Adrenal gland (tissue), 12 donors: ENCODE results near the gene NCAPG2. TPM values are rescaled to one million over a fixed set of nuclear protein-coding genes. Genes with fewer than 3 reads are reported as not detected.

Source experiments
- DNase-seq, 7 donors: peaks; one replicate each; pipeline ENCODE4 v3.0.0-alpha.2; 2019 to 2020
- H3K27ac ChIP-seq, 5 donors: fragments of 200-600 bp; sonication (generic) in 4 of 5; 1 replicate in 3 of 5; 2 replicates in 2 of 5; pipeline versions ENCODE4 v1.5.1 to v1.8.0; 2016 to 2020; ENCODE audit warnings: mild to moderate bottlenecking in 1 of 5
- H3K27me3 ChIP-seq: fragments of 200-600 bp; 2 replicates; pipeline ENCODE4 v1.8.0; 2021
- H3K36me3 ChIP-seq, 2 donors: fragments of 200-600 bp; replicated peaks in 1 of 2; 1 replicate in 1 of 2; 2 replicates in 1 of 2; pipeline versions ENCODE4 v1.5.1 to v1.8.0; 2018 to 2022
- H3K4me1 ChIP-seq, 2 donors: fragments of 200-600 bp; replicated peaks in 1 of 2; 1 replicate in 1 of 2; 2 replicates in 1 of 2; pipeline versions ENCODE4 v1.5.1 to v1.8.0; 2018 to 2021
- H3K4me3 ChIP-seq, 4 donors: fragments of 200-600 bp; sonication (generic) in 3 of 4; one replicate each; pipeline ENCODE4 v1.5.1; 2016 to 2018
- H3K9me3 ChIP-seq, 3 donors: fragments of 200-600 bp; sonication (generic) in 1 of 3; replicated peaks in 1 of 3; 1 replicate in 2 of 3; 2 replicates in 1 of 3; pipeline versions ENCODE4 v1.5.1 to v1.8.0; 2016 to 2021
- CTCF ChIP-seq, 6 experiments: fragments of 450-650 bp in 4 of 6; fragments of 200-600 bp in 2 of 6; sonication (generic) in 1 of 6; IDR thresholded peaks; 1 replicate in 5 of 6; 2 replicates in 1 of 6; pipeline versions ENCODE4 v1.5.1 to v1.8.0; 2016 to 2021; ENCODE audit warnings: antibody characterized with exemption in 6 of 6, mild to moderate bottlenecking in 2 of 6, moderate library complexity in 1 of 6
- POLR2A ChIP-seq, 2 donors: fragments of 450-650 bp; IDR thresholded peaks; one replicate each; pipeline ENCODE4 v1.6.1; 2017; ENCODE audit warnings: antibody characterized with exemption in 2 of 2, mild to moderate bottlenecking in 2 of 2, moderate library complexity in 1 of 2
- WGBS, 4 donors: extraction: QIAGEN DNeasy Blood & Tissue Kit in 2 of 4; methylation state at CpG; one replicate each; pipeline versions ENCODE4 v1.1.5 to v1.1.7; 2013 to 2017; 5-methylcytosine and 5-hydroxymethylcytosine counted together
- intact Hi-C, 2 donors: fragments of 100-400 bp; cut with DNase I; formaldehyde crosslinking; loops; one replicate each; pipeline versions ENCODE4 v1.14.1 to v1.15.0; 2022 to 2023
- polyA plus RNA-seq, 3 donors: library from polyadenylated mRNA; stranded (reverse); fragments of 200-250 nt in 2 of 3; fragments of 350-450 nt in 1 of 3; fragmentation: Illumina TruSeq in 1 of 3; extraction: RNeasy Lipid Tissue Mini Kit (QIAGEN cat#74804) in 1 of 3; gene quantifications; one replicate each; pipeline ENCODE4 v1.2.3, GENCODE V29; 2013 to 2014
- total RNA-seq, 9 donors: library from RNA; depleted of rRNA in 4 of 9; stranded (reverse); fragments of >200 nt in 4 of 9; fragments of 120-200 nt in 1 of 9; fragmentation: NEBNext Ultra II Directional in 1 of 9; extraction: Animal tissue kit (Norgen Biotek cat#: 25700) in 1 of 9; gene quantifications; one replicate each; pipeline versions ENCODE4 v1.1.0 to v1.2.4, GENCODE V29; 2013 to 2023
- donor health status: healthy with polysubstance abuse.
- donor health status: Bipolar disorder and iron deficiency.
- donor health status: DM: yes; HTN: yes; CAD: no.
- donor health status: DM: no; HTN: no; CAD: no.
- donor health status: DM: no; HTN: no; CAD: no.
- donor health status: DM: yes; HTN: yes; CAD: no.

Gene NCAPG2
- total and polyA plus RNA-seq, 12 donors: 1.6 to 11.6 (median 5.9) TPM

- no peaks in the 10 kb centered on the region for H3K36me3 ChIP-seq
Measured at GRCh38 chr7:158646766-158647474, 57.7 kb downstream of the NCAPG2 start.

GRCh38 chr7:158645842-158646241 is 58.8 kb downstream of the NCAPG2 start:
- no peak overlapping the region for H3K4me3 ChIP-seq
- DNase-seq: no peak
- H3K9me3 ChIP-seq: no peaks in the 10 kb centered on the region
- intact Hi-C loops: no loop called here
- no peaks in the 10 kb centered on the region for H3K27me3 ChIP-seq
- peaks cover 0 to 16% of the 10 kb centered on the region in 2 donors for H3K4me1 ChIP-seq
- H3K36me3 ChIP-seq: no peaks in the 10 kb centered on the region
- TF ChIP-seq POLR2A (IDR thresholded peaks at IDR 0.05) (no peak), CTCF (IDR thresholded peaks at IDR 0.05) (no peak)
- 95 to 96% (median 96%) methylated on average over 4 of the region's 4 CpGs for WGBS, 4 donors
- H3K27ac ChIP-seq: no peak overlapping the region

More at GRCh38 chr7:158646766-158647474, 57.7 kb downstream of the NCAPG2 start:
- DNase-seq: peak in 2 of 7 donors; percentile 4 to 25
- Histone ChIP-seq H3K27me3 (no peaks in the 10 kb centered on the region), H3K27ac (no peak overlapping the region), H3K4me3 (no peak overlapping the region), H3K4me1 (peaks cover 0 to 16% of the 10 kb centered on the region in 2 donors), H3K9me3 (no peaks in the 10 kb centered on the region)
- intact Hi-C loops: no loop called here
- no peak for TF ChIP-seq POLR2A (IDR thresholded peaks at IDR 0.05)
- TF ChIP-seq CTCF (IDR thresholded peaks at IDR 0.05): peak in 4 of 6 experiments; percentile 12 to 31 (median 26)
- 86 to 90% (median 89%) methylated on average over 7 of the region's 7 CpGs for WGBS, 4 donors

GRCh38 chr7:158642149-158642548 is 62.5 kb downstream of the NCAPG2 start:
- H3K36me3 ChIP-seq: no peaks in the 10 kb centered on the region

GRCh38 chr7:158638001-158638400 is 66.6 kb downstream of the NCAPG2 start:
- no peak overlapping the region for H3K27ac ChIP-seq
- H3K27me3 ChIP-seq: no peaks in the 10 kb centered on the region
- H3K9me3 ChIP-seq: no peaks in the 10 kb centered on the region
- H3K36me3 ChIP-seq: no peaks in the 10 kb centered on the region
- TF ChIP-seq POLR2A (IDR thresholded peaks at IDR 0.05): no peak
- no peak for TF ChIP-seq CTCF (IDR thresholded peaks at IDR 0.05)
- intact Hi-C loops: no loop called here
- DNase-seq: no peak
- H3K4me1 ChIP-seq: no peaks in the 10 kb centered on the region
- WGBS, 4 donors: 90 to 98% (median 96%) methylated on average over 7 of the region's 7 CpGs
- no peak overlapping the region for H3K4me3 ChIP-seq

More at GRCh38 chr7:158642149-158642548, 62.5 kb downstream of the NCAPG2 start:
- TF ChIP-seq POLR2A (IDR thresholded peaks at IDR 0.05) (no peak), CTCF (IDR thresholded peaks at IDR 0.05) (no peak)
- WGBS, 4 donors: 96 to 100% (median 97%) methylated on average over 4 of the region's 4 CpGs
- no peak overlapping the region for H3K27ac ChIP-seq
- intact Hi-C loops: no loop called here
- no peaks in the 10 kb centered on the region for H3K9me3 ChIP-seq
- no peaks in the 10 kb centered on the region for H3K27me3 ChIP-seq
- no peak overlapping the region for H3K4me3 ChIP-seq
- DNase-seq: no peak
- no peaks in the 10 kb centered on the region for H3K4me1 ChIP-seq
